OCI-LY1 (cell line): ENCODE data around the gene PLOD2.

ENCODE experiments used
- CTCF ChIP-seq: fragments of 200-600 bp; sonication (generic), shearing (Covaris generic); IDR thresholded peaks from 2 replicates; pipeline ENCODE4 v1.5.1; 2017; ENCODE audit warnings: mild to moderate bottlenecking, antibody characterized with exemption, low read length, moderate library complexity, mixed read lengths
- EZH2 ChIP-seq: fragments of 200-600 bp; sonication (generic), shearing (Covaris generic); IDR thresholded peaks from 2 replicates; pipeline ENCODE4 v1.8.0; 2017; ENCODE audit warnings: borderline replicate concordance, mixed run types, mild to moderate bottlenecking, antibody characterized with exemption, low read length, moderate library complexity, mixed read lengths

- TF ChIP-seq CTCF: no peak
- TF ChIP-seq EZH2: no peak
These were observed 124.7 kb downstream of the PLOD2 start for GRCh38 chr3:146036281-146036680.
